PFSK-1 (cell line): ENCODE results near the gene TMEM176B.

ENCODE experiments used
- SIN3A ChIP-seq: IDR thresholded peaks from 2 replicates; pipeline ENCODE4 v1.6.1; 2012; ENCODE audit warnings: mild to moderate bottlenecking, low read length, moderate library complexity, borderline replicate concordance; ENCODE audit not compliant: insufficient read depth
- TAF1 ChIP-seq: IDR thresholded peaks from 2 replicates; pipeline ENCODE4 v1.6.1; 2012; ENCODE audit warnings: low read length, control low read depth, borderline replicate concordance; ENCODE audit not compliant: insufficient read depth

GRCh38 chr7:150742286-150742968 lies 57.7 kb downstream of the TMEM176B start:
- TF ChIP-seq SIN3A: no peak
- TF ChIP-seq TAF1: no peak
